Esophagus squamous epithelium (tissue), 5 donors: ENCODE measurements around the gene PKP4. TPM values are rescaled to one million over a fixed set of nuclear protein-coding genes. Genes with fewer than 3 reads are reported as not detected.
A peak's percentile ranks its signal among the peaks of the same experiment; 100 is the strongest.

Experiments used
- DNase-seq: peaks from one replicate; lab custom pipeline; 2025; lab: John Stamatoyannopoulos, UW
- H3K27ac ChIP-seq, 4 donors: fragments of 200-600 bp; sonication (generic); one replicate each; pipeline ENCODE4 v1.5.1; 2016 to 2019; ENCODE audit warnings: mild to moderate bottlenecking in 1 of 4
- H3K27me3 ChIP-seq, 4 donors: fragments of 200-600 bp; sonication (generic); 1 replicate in 3 of 4; 2 replicates in 1 of 4; pipeline versions ENCODE4 v1.5.1 to v1.6.0; 2017 to 2021; ENCODE audit warnings: antibody characterized with exemption in 1 of 4
- H3K36me3 ChIP-seq, 3 donors: fragments of 200-600 bp; sonication (generic); one replicate each; pipeline ENCODE4 v1.5.1; 2016 to 2019
- H3K4me1 ChIP-seq, 3 donors: fragments of 200-600 bp; sonication (generic); one replicate each; pipeline ENCODE4 v1.5.1; 2017 to 2019
- H3K4me3 ChIP-seq, 4 donors: fragments of 200-600 bp; sonication (generic); 1 replicate in 3 of 4; 2 replicates in 1 of 4; pipeline ENCODE4 v1.5.1; 2016 to 2019; ENCODE audit warnings: mild to moderate bottlenecking in 2 of 4, moderate library complexity in 1 of 4
- H3K9me3 ChIP-seq, 3 donors: fragments of 200-600 bp; sonication (generic); one replicate each; pipeline ENCODE4 v1.5.1; 2016 to 2019
- POLR2A ChIP-seq, 4 donors: fragments of 450-650 bp; IDR thresholded peaks; one replicate each; pipeline ENCODE4 v1.6.1; 2017; ENCODE audit warnings: antibody characterized with exemption in 4 of 4, mild to moderate bottlenecking in 4 of 4, moderate library complexity in 3 of 4
- WGBS, 2 donors: methylation state at CpG; one replicate each; pipeline ENCODE4 v1.1.5; 2018; 5-methylcytosine and 5-hydroxymethylcytosine counted together
- intact Hi-C: fragments of 100-400 bp; cut with DNase I; formaldehyde crosslinking; loops from one replicate; pipeline ENCODE4 v1.15.0; 2022
- total RNA-seq, 4 donors: library from RNA; depleted of rRNA; stranded (reverse); fragments of >200 nt; gene quantifications; one replicate each; pipeline ENCODE4 v1.1.0, GENCODE V29; 2016
- TF ChIP-seq, protein P1 (sequence below), 6 experiments: fragments of 450-650 bp in 4 of 6; fragments of 200-600 bp in 2 of 6; sonication (generic) in 2 of 6; IDR thresholded peaks; one replicate each; pipeline ENCODE4 v1.5.1; 2016 to 2019; ENCODE audit warnings: antibody characterized with exemption in 6 of 6, mild to moderate bottlenecking in 4 of 6, moderate library complexity in 4 of 6
- donor health status: DM: yes; HTN: yes; CAD: no.

The PKP4 gene
- total RNA-seq, 4 donors from 2014 or later = 36.3 to 77.1 (median 46.6) TPM

DNA sequence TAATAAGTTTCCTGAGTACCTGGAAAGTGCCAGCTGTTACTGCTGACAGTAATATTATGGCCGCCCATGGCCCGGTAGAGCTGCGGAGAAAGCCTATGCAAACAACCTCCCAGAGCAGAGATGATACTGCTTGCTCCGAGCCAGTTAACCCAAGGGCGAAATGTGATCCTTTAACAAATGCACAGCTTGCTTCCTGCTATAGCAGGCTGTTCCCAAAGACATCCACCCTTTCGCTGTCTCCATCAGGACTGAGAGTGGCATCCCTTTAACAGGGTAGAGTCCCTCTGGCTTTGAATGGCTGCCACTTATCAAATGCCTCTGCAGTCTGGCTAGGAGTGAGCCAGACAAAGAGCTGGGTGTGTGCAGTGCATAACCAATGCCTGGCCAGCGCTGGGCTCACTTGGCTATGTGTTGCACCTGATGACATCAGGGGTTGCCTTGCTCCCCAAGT, 268.7 kb downstream of the PKP4 start:
- peak overlapping the region; percentile 73 to 87 (median 77) for H3K27ac ChIP-seq

GRCh38 chr2:158726911-158727592, 270.3 kb downstream of the PKP4 start:
- H3K27me3 ChIP-seq = no peaks in the 10 kb centered on the region
- H3K27ac ChIP-seq = peak overlapping the region; percentile 69 to 87 (median 74)
- no peak for TF ChIP-seq POLR2A (IDR thresholded peaks at IDR 0.05)
- TF ChIP-seq, protein P1, sequence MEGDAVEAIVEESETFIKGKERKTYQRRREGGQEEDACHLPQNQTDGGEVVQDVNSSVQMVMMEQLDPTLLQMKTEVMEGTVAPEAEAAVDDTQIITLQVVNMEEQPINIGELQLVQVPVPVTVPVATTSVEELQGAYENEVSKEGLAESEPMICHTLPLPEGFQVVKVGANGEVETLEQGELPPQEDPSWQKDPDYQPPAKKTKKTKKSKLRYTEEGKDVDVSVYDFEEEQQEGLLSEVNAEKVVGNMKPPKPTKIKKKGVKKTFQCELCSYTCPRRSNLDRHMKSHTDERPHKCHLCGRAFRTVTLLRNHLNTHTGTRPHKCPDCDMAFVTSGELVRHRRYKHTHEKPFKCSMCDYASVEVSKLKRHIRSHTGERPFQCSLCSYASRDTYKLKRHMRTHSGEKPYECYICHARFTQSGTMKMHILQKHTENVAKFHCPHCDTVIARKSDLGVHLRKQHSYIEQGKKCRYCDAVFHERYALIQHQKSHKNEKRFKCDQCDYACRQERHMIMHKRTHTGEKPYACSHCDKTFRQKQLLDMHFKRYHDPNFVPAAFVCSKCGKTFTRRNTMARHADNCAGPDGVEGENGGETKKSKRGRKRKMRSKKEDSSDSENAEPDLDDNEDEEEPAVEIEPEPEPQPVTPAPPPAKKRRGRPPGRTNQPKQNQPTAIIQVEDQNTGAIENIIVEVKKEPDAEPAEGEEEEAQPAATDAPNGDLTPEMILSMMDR (IDR thresholded peaks at IDR 0.05) = no peak
- H3K4me1 ChIP-seq = peaks cover 41 to 78% (median 56%) of the 10 kb centered on the region in 3 donors
- DNase-seq = no peak
- H3K36me3 ChIP-seq = no peaks in the 10 kb centered on the region
- WGBS, 2 donors = 58 to 68% methylated on average over 4 to 8 of the region's 8 CpGs
- H3K4me3 ChIP-seq = no peak overlapping the region
- H3K9me3 ChIP-seq = no peaks in the 10 kb centered on the region
- intact Hi-C loops = no loop called here

More for the DNA sequence above, 268.7 kb downstream of the PKP4 start:
- H3K9me3 ChIP-seq = no peaks in the 10 kb centered on the region
- no peak overlapping the region for H3K4me3 ChIP-seq
- no peaks in the 10 kb centered on the region for H3K36me3 ChIP-seq
- TF ChIP-seq, protein P1 (IDR thresholded peaks at IDR 0.05) = no peak
- no peak for TF ChIP-seq POLR2A (IDR thresholded peaks at IDR 0.05)
- WGBS, 2 donors = 38 to 42% methylated on average over 5 to 6 of the region's 7 CpGs
- no peak for DNase-seq
- no peaks in the 10 kb centered on the region for H3K27me3 ChIP-seq
- H3K4me1 ChIP-seq = peaks cover 38 to 73% (median 49%) of the 10 kb centered on the region in 3 donors
- intact Hi-C loops = no loop called here

DNA sequence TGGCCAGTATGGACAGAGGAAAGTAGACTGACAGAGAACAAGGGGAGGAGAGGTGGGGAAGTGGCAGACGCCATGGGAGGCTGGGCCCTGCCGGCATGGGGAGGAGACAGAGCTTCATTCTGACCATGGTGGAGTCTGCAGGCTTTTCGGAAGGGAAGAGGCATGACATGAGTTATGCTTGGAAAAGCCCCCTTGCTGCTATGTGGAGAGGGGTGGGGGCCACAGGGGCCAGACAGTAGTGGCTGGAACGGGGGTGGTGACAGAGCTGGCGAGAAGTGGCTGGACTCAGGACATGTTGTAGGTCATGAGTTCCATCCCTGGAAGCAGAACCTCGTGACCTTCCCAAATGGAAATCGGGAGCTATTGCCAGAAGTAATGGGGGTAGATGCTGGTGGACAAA, 271.7 kb downstream of the PKP4 start:
- WGBS, 2 donors = 61 to 76% methylated on average over 7 of the region's 7 CpGs
- intact Hi-C loops = no loop called here
- Histone ChIP-seq H3K27ac (no peak overlapping the region), H3K36me3 (no peaks in the 10 kb centered on the region), H3K4me3 (no peak overlapping the region), H3K9me3 (no peaks in the 10 kb centered on the region), H3K27me3 (no peaks in the 10 kb centered on the region), H3K4me1 (peaks cover 30 to 78% (median 50%) of the 10 kb centered on the region in 3 donors)
- TF ChIP-seq, protein P1 (IDR thresholded peaks at IDR 0.05) = no peak
- no peak for TF ChIP-seq POLR2A (IDR thresholded peaks at IDR 0.05)
- no peak for DNase-seq

DNA sequence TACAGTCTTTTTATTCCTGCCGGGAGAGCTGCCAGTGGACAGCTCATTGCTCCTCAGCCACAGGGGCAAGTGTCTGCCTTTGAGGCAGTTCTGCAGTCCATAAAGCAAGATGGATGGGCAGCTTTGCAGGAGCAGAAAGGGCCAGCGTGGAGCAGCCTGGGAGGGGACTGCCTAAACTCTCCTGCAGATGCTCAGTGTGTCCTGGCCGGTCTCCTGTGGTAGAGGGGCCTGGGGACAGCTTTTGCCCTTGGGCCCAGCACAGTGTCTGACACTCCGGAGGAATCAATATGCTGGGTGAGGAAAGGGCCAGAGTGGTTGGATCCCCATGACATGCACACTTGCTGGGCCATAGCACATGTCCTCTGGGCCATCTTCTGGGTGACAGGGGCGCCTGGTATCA, 272.7 kb downstream of the PKP4 start:
- Histone ChIP-seq H3K4me3 (no peak overlapping the region), H3K27ac (no peak overlapping the region), H3K4me1 (peaks cover 22 to 78% (median 40%) of the 10 kb centered on the region in 3 donors), H3K27me3 (no peaks in the 10 kb centered on the region), H3K36me3 (no peaks in the 10 kb centered on the region), H3K9me3 (no peaks in the 10 kb centered on the region)
- intact Hi-C loops = no loop called here
- no peak for DNase-seq
- TF ChIP-seq, protein P1 (IDR thresholded peaks at IDR 0.05) = no peak
- no peak for TF ChIP-seq POLR2A (IDR thresholded peaks at IDR 0.05)
- 88 to 89% methylated on average over 3 to 5 of the region's 5 CpGs for WGBS, 2 donors

DNA sequence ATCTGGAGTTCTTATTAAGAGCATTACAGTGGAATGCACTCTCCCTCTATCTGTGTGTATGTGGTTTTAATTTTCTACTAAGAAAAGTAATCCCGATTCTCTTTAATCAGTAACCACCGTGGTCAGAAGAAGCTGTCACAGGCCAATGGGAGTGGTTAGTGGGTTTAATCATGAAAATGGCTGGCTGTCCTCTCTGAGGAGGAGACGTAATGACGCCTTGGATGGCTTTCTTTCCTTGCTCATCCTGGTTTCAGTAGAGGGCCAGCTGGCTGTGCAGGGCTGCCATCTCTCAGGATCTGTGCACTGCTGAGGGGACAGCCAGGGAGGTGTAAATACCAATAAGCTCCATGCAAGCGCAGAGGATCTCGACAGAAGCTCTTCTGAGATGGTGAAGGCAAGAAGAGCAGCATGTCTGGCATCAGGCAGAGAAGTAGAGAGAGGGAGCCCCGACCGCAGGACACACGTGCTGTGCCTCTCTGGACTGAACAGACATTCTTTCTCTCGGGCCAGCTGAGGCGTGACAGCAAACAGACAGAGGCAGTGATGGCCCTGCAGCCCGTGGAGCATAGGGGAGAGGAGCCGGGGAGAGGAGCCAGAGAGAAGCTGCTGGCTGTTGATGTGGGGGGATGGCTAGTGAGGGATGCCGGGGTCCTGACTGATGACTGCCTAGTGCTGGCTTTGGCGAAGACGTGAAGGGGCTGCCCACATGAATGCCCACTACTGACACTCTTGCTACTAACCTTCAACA, 273.3 kb downstream of the PKP4 start:
- H3K27ac ChIP-seq = no peak overlapping the region
- H3K36me3 ChIP-seq = no peaks in the 10 kb centered on the region
- WGBS, 2 donors = 70 to 71% methylated on average over 11 to 15 of the region's 16 CpGs
- TF ChIP-seq POLR2A (IDR thresholded peaks at IDR 0.05) = no peak
- TF ChIP-seq, protein P1 (IDR thresholded peaks at IDR 0.05) = no peak
- DNase-seq = no peak
- H3K4me1 ChIP-seq = peaks cover 21 to 78% (median 40%) of the 10 kb centered on the region in 3 donors
- no peak overlapping the region for H3K4me3 ChIP-seq
- intact Hi-C loops = no loop called here
- H3K9me3 ChIP-seq = no peaks in the 10 kb centered on the region
- no peaks in the 10 kb centered on the region for H3K27me3 ChIP-seq
